K562 (cell line): ENCODE results near the gene BTRC. TPM values are rescaled to one million over a fixed set of nuclear protein-coding genes. Genes with fewer than 3 reads are reported as not detected.
A peak's percentile ranks its signal among the peaks of the same experiment; 100 is the strongest.

Experiments used
- CAMTA2 ChIP-seq: fragments of 250-450 bp; sonication (Bioruptor Pico); conservative IDR thresholded peaks from 2 replicates; pipeline ENCODE4 v1.5.1; 2022
- CHCHD3 ChIP-seq: fragments of 250-450 bp; sonication (Bioruptor Pico); IDR thresholded peaks from 2 replicates; pipeline ENCODE4 v2.1.2; 2022; ENCODE audit warnings: mild to moderate bottlenecking
- CTCF ChIP-seq, 3 experiments: IDR thresholded peaks in 2 of 3; conservative IDR thresholded peaks in 1 of 3; 2 replicates each; pipeline ENCODE4 v1.5.1; 2011 to 2012; ENCODE audit warnings: low read length in 3 of 3, mild to moderate bottlenecking in 3 of 3, control low read depth in 2 of 3, improper control_type of control experiment in 1 of 3, inconsistent platforms in 1 of 3, low read depth in 1 of 3, mixed read lengths in 1 of 3, moderate library complexity in 1 of 3; ENCODE audit not compliant: insufficient read depth in 2 of 3
- CXXC5 ChIP-seq: fragments of 250-450 bp; sonication (Bioruptor Pico); IDR thresholded peaks from 2 replicates; pipeline ENCODE4 v1.8.0; 2022; ENCODE audit warnings: inconsistent platforms, mild to moderate bottlenecking, moderate library complexity
- MNT ChIP-seq, 2 experiments: fragments of 450-650 bp; conservative IDR thresholded peaks; 2 replicates each; pipeline ENCODE4 v1.6.1; 2017; ENCODE audit warnings: mild to moderate bottlenecking in 2 of 2, moderate library complexity in 2 of 2
- RHOXF2B ChIP-seq: fragments of 250-450 bp; sonication (Bioruptor Pico); conservative IDR thresholded peaks from 2 replicates; pipeline ENCODE4 v1.5.1; 2021
- U2AF2 ChIP-seq: fragments of 200-400 bp; formaldehyde crosslinking; optimal IDR thresholded peaks from 2 replicates; pipeline ENCODE3; 2017; ENCODE audit warnings: low read depth, mild to moderate bottlenecking, low read length
- YY1 ChIP-seq, 3 experiments: IDR thresholded peaks; 2 replicates each; pipeline ENCODE4 v1.6.1; 2011; ENCODE audit warnings: low read length in 2 of 3, mild to moderate bottlenecking in 2 of 3, moderate library complexity in 2 of 3, borderline replicate concordance in 1 of 3, control low read depth in 1 of 3, low read depth in 1 of 3; ENCODE audit not compliant: insufficient read depth in 3 of 3, insufficient replicate concordance in 2 of 3, control insufficient read depth in 1 of 3, insufficient read length in 1 of 3; ENCODE audit errors: extremely low read depth in 1 of 3
- ZBTB33 ChIP-seq: sonication (generic); formaldehyde crosslinking; IDR thresholded peaks from 2 replicates; pipeline ENCODE4 v1.8.1; 2023; ENCODE audit warnings: mild to moderate bottlenecking, missing genetic modification reagents
- ZNF140 ChIP-seq: fragments of 250-450 bp; sonication (Bioruptor Pico); IDR thresholded peaks from 2 replicates; pipeline ENCODE4 v1.8.0; 2021; ENCODE audit warnings: moderate library complexity, mild to moderate bottlenecking, inconsistent platforms
- ZNF551 ChIP-seq: fragments of 250-450 bp; sonication (Bioruptor Pico); IDR thresholded peaks from 2 replicates; pipeline ENCODE4 v1.5.0; 2021; ENCODE audit warnings: mild to moderate bottlenecking, moderate library complexity
- polyA plus RNA-seq, 8 experiments: library from polyadenylated mRNA; depleted of rRNA in 4 of 8; stranded (reverse) in 5 of 8; unstranded in 3 of 8; fragments of >200 nt; fragmentation: Nextera tagmentation in 2 of 8; fragmentation: Illumina TruSeq in 1 of 8; extraction: Ambion mirVana in 2 of 8; extraction: Trizol in 1 of 8; gene quantifications; 2 replicates each; pipeline versions ENCODE4 v1.2.1 to v1.2.3, GENCODE V29; 2011 to 2014; ENCODE audit warnings: inconsistent platforms in 1 of 8, missing spikeins in 1 of 8
- total RNA-seq, 7 experiments: library from RNA; depleted of rRNA in 6 of 7; stranded (reverse); fragments of >200 nt in 6 of 7; fragmentation: Illumina TruSeq in 2 of 7; extraction: Trizol in 2 of 7; gene quantifications; 2 replicates each; pipeline versions ENCODE4 v1.2.1 to v1.2.3, GENCODE V29; 2011 to 2021; ENCODE audit warnings: low replicate concordance in 1 of 7
- TF ChIP-seq, protein P1 (sequence below): sonication (generic); formaldehyde crosslinking; IDR thresholded peaks from 2 replicates; pipeline ENCODE4 v1.8.0; 2022; ENCODE audit warnings: mild to moderate bottlenecking, missing genetic modification reagents
- TF ChIP-seq, protein P2 (sequence below): fragments of 450-650 bp; IDR thresholded peaks from 2 replicates; pipeline ENCODE4 v1.6.1; 2017; ENCODE audit warnings: antibody characterized with exemption

BTRC gene
- total and polyA plus RNA-seq, 9 of the 15 experiments (the other 6 are each of a cell fraction or from before 2014, with no cell fraction given): 1.6 to 15.4 (median 7.0) TPM

DNA sequence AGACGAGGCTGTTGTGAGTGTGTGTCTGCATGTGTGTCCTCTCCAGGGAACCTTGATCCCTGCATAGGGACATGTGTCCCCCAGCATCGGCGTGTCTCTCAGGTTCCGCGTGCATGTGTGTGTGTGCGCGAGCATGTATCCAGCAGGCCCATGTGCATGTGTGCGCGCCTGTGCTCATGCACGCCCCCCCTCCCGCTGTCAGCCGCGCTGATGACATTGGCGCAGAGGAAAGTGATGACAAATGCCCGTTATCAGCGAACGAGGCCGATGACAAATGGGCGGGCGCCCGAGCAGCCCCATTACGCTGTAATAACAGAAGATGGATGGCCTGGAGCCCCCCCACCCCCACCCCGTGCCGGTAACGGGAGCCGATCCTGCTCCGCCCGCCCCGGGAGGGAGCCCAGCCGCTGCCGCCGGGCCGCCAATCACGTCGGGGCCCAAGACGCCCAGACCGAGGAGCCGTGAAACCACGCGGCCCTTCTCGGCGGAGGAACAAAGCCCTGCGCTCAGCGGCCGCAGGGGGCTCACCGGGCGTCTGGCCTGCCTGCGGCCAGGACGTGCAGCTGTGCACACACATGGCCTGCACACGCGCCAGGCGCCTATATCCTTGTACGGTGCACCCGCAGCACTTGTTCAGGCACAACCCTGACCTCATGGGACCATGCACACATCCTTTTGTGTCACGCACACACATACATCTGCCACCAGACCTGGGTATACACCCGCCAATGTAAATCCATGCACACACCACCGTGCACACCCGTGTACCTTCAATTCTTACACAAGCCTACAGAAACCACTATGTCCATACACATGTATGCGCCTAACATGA, 212.6 kb downstream of the BTRC start (continued):
- TF ChIP-seq CTCF (IDR thresholded peaks at IDR 0.05 in 2 of 3, conservative IDR thresholded peaks at IDR 0.05 in 1 of 3; ENCODE audit: insufficient read depth in 2 of 3, low read depth in 1 of 3, low read length in 3 of 3): 0 out of 6 replicates have a peak, but pooled peaks of 1 of the 3 experiments have one; percentile 24
- peak; percentile 56 to 81; a peak in 3 of 4 replicates for TF ChIP-seq MNT (conservative IDR thresholded peaks at IDR 0.05)
- TF ChIP-seq YY1 (IDR thresholded peaks at IDR 0.05; ENCODE audit: borderline replicate concordance in 1 of 3, control insufficient read depth in 1 of 3, extremely low read depth in 1 of 3, insufficient read depth in 3 of 3, insufficient read length in 1 of 3, insufficient replicate concordance in 2 of 3, low read depth in 1 of 3, low read length in 2 of 3): peak in 1 of 3 experiments; percentile 53
- no peak for TF ChIP-seq CAMTA2
- no peak for TF ChIP-seq ZNF551 (CRISPR knock-in tag)
- peak; percentile 51; the same call in 1 of the 2 replicates for TF ChIP-seq ZBTB33 (CRISPR knock-in tag)
- TF ChIP-seq, protein P1, sequence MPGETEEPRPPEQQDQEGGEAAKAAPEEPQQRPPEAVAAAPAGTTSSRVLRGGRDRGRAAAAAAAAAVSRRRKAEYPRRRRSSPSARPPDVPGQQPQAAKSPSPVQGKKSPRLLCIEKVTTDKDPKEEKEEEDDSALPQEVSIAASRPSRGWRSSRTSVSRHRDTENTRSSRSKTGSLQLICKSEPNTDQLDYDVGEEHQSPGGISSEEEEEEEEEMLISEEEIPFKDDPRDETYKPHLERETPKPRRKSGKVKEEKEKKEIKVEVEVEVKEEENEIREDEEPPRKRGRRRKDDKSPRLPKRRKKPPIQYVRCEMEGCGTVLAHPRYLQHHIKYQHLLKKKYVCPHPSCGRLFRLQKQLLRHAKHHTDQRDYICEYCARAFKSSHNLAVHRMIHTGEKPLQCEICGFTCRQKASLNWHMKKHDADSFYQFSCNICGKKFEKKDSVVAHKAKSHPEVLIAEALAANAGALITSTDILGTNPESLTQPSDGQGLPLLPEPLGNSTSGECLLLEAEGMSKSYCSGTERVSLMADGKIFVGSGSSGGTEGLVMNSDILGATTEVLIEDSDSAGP (CRISPR knock-in tag): no peak
- TF ChIP-seq CHCHD3 (CRISPR knock-in tag): no peak
- TF ChIP-seq RHOXF2B: no peak
- TF ChIP-seq, protein P2, sequence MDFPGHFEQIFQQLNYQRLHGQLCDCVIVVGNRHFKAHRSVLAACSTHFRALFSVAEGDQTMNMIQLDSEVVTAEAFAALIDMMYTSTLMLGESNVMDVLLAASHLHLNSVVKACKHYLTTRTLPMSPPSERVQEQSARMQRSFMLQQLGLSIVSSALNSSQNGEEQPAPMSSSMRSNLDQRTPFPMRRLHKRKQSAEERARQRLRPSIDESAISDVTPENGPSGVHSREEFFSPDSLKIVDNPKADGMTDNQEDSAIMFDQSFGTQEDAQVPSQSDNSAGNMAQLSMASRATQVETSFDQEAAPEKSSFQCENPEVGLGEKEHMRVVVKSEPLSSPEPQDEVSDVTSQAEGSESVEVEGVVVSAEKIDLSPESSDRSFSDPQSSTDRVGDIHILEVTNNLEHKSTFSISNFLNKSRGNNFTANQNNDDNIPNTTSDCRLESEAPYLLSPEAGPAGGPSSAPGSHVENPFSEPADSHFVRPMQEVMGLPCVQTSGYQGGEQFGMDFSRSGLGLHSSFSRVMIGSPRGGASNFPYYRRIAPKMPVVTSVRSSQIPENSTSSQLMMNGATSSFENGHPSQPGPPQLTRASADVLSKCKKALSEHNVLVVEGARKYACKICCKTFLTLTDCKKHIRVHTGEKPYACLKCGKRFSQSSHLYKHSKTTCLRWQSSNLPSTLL: no peak
- no peak for TF ChIP-seq U2AF2
- TF ChIP-seq ZNF140: no peak
- TF ChIP-seq CXXC5 (CRISPR knock-in tag): peak; percentile 81
